ENCODE results near the gene ZMYND8. TPM values are rescaled to one million over a fixed set of nuclear protein-coding genes. Genes with fewer than 3 reads are reported as not detected.

Gene ZMYND8
- total RNA-seq, 3 donors from 2014 or later, result 62.1 to 64.9 (median 62.1) TPM

GRCh38 chr20:47164140-47164539 lies 192.4 kb downstream of the ZMYND8 start:
- TF ChIP-seq CTCF (IDR thresholded peaks at IDR 0.05), result no peak
- no peaks in the 10 kb centered on the region for H3K9me3 ChIP-seq
- DNase-seq (no peak), ATAC-seq (no peak)
- intact Hi-C loops (cut with DNase I, micrococcal nuclease), result no loop called here
- H3K36me3 ChIP-seq (ENCODE audit: low read depth), result no peaks in the 10 kb centered on the region
- no peak overlapping the region for H3K4me3 ChIP-seq
- H3K4me1 ChIP-seq (ENCODE audit: low read depth), result no peaks in the 10 kb centered on the region

GRCh38 chr20:47161411-47161810 lies 195.1 kb downstream of the ZMYND8 start:
- ATAC-seq (no peak), DNase-seq (no peak)
- H3K4me3 ChIP-seq, result no peak overlapping the region
- TF ChIP-seq CTCF (IDR thresholded peaks at IDR 0.05), result no peak
- H3K4me1 ChIP-seq (ENCODE audit: low read depth), result no peaks in the 10 kb centered on the region
- H3K36me3 ChIP-seq (ENCODE audit: low read depth), result no peaks in the 10 kb centered on the region
- no peaks in the 10 kb centered on the region for H3K9me3 ChIP-seq
- intact Hi-C loops (cut with DNase I, micrococcal nuclease), result no loop called here

- TF ChIP-seq CTCF (IDR thresholded peaks at IDR 0.05), result no peak
- DNase-seq, result no peak
- no peak for ATAC-seq
- no peak overlapping the region for H3K4me3 ChIP-seq
- no peaks in the 10 kb centered on the region for H3K4me1 ChIP-seq (ENCODE audit: low read depth)
- no peaks in the 10 kb centered on the region for H3K9me3 ChIP-seq
- intact Hi-C loops (cut with DNase I, micrococcal nuclease), result no loop called here
- H3K36me3 ChIP-seq (ENCODE audit: low read depth), result no peaks in the 10 kb centered on the region
Observed at GRCh38 chr20:47160992-47161391, 195.5 kb downstream of the ZMYND8 start.

- no peak for DNase-seq
- H3K9me3 ChIP-seq, result no peaks in the 10 kb centered on the region
- no peaks in the 10 kb centered on the region for H3K4me1 ChIP-seq (ENCODE audit: low read depth)
- ATAC-seq, result no peak
- TF ChIP-seq CTCF (IDR thresholded peaks at IDR 0.05), result no peak
- intact Hi-C loops (cut with DNase I, micrococcal nuclease), result no loop called here
- no peak overlapping the region for H3K4me3 ChIP-seq
- H3K36me3 ChIP-seq (ENCODE audit: low read depth), result no peaks in the 10 kb centered on the region
Observed at GRCh38 chr20:47160240-47160639, 196.3 kb downstream of the ZMYND8 start.

Small RNA genes within 50 kb of the gene (microRNA-seq; reads per million reads assigned to microRNA genes)
- 2.3 reads per million, percentile 5 among the genes with 10 or more reads in this experiment for gene MIR3616

Other genes with a start within 250 kb of the ZMYND8 start
- gene NCOA3, start 145.2 kb upstream of the ZMYND8 start, total RNA-seq, result 10 to 100 TPM; 22.8 to 28.8 (median 24.7) TPM